Measurements from ENCODE around the gene SETD9. TPM values are rescaled to one million over a fixed set of nuclear protein-coding genes. Genes with fewer than 3 reads are reported as not detected.
A peak's percentile ranks its signal among the peaks of the same experiment; 100 is the strongest.

The SETD9 gene
- total and polyA plus RNA-seq, 9 of the 15 experiments (the other 6 are each of a cell fraction or from before 2014, with no cell fraction given), result 10.8 to 32.6 (median 19.8) TPM

- TF ChIP-seq BMI1 (IDR thresholded peaks at IDR 0.05; ENCODE audit: low read length), result no peak
- 0 out of 2 replicates have a peak, but pooled peaks have one; percentile 62 for TF ChIP-seq MGA (IDR thresholded peaks at IDR 0.05)
- peak; percentile 66; the same call in 1 of the 2 replicates for TF ChIP-seq ZNF263 (CRISPR knock-in tag; IDR thresholded peaks at IDR 0.05; ENCODE audit: borderline replicate concordance)
- TF ChIP-seq ZNF699 (CRISPR knock-in tag; IDR thresholded peaks at IDR 0.05; ENCODE audit: insufficient replicate concordance), result no peak
- no peak for TF ChIP-seq CREB3 (tag; conservative IDR thresholded peaks at IDR 0.05; ENCODE audit: low read depth)
- TF ChIP-seq MCM2 (IDR thresholded peaks at IDR 0.05; ENCODE audit: low read depth), result no peak
- peak in 1 of 2 experiments; percentile 75 for TF ChIP-seq E2F6 (IDR thresholded peaks at IDR 0.05; ENCODE audit: borderline replicate concordance in 1 of 2, extremely low read depth in 1 of 2, insufficient read depth in 1 of 2, insufficient read length in 1 of 2, low read depth in 1 of 2, low read length in 1 of 2, poor library complexity in 1 of 2, severe bottlenecking in 1 of 2)
- TF ChIP-seq EP400 (IDR thresholded peaks at IDR 0.05), result no peak
Measured at GRCh38 chr5:56909294-56910209, at the start of gene SETD9 (continued).

All from K562 (cell line).